Measurements from ENCODE around the gene RNPS1.
"Not testable (repeated sequence)": the region's sequence is repeated elsewhere in the genome, so short reads cannot be mapped to it uniquely, and the experiment has no call there.

Gene RNPS1

GRCh38 chr16:2257726-2258125 is 10.2 kb downstream of the RNPS1 start:
- DNase-seq (ENCODE audit: low read depth): no peak

DNA sequence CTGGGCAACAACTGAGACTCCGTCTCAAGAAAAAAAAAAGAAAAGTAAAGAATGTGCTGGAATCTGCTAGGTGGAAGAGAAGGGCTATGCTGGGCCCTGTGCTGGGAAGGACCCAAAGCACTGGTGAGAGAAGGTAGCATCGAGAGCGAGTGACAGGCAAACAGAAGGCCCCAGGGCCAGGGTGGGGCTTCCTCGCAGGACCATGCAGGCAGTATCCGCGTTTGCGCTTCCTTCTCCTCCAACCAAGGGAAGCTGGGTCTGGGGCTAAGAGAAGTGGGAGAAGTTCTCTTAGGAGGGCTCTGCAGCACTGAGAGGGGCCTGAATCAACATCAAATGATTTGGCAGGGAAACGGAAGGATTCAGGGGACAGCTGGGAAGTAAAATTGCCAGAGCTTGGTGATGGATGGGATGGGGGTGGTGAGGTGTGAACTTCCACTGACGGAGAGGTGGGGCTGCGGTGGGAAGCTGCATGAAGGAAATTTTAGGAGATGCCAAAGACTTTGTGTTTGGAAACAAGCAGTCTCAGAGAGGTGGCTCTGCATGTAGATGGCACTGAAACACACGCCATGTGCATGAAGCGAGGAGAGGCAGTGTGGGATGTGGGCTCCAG is 11.3 kb downstream of the RNPS1 start:
- DNase-seq (ENCODE audit: low read depth): no peak

DNA sequence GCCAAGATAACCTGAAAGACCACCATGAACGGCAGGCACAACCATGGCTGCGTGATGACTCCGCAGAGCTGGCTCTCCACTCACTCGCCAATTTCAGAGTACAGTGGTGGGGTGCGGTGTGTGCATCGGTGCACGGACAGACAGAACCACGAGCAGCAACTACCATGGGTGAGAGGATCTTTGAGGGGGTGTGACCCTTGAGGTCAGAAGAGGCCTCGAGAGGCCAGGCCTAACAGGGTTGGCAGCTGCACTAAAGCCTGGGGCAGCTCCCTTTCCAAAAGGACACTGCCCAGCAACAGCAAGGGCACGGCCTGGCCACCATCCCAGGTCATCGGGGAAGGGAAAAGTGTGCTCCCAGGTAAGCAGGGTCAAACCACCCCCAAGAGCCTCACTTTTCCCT is 14.6 kb downstream of the RNPS1 start:
- no peak for DNase-seq (ENCODE audit: low read depth)

DNA sequence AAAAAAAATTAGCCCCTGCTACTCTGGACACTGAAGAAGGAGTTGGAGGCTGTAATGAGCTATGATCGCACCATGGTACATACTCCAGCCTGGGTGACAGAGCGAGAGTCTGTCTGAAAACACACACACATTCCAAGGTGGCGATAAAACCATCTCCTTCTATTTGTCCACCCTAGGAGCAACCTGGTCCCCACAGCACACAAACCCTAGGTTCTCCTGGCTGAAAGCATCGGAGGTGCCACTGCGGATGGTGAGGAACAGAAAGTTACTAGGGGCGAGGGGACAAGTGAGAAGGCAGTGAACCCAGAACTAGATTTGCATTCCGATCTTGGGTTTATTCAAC is 15.1 kb downstream of the RNPS1 start:
- no peak for DNase-seq (ENCODE audit: low read depth)

GRCh38 chr16:2251296-2252111 is 16.4 kb downstream of the RNPS1 start, which contains the start of gene ECI1:
ECI1 (minus strand) TSS chr16:2251587; CDS start chr16:2251566, 21 bp downstream.
- peak; percentile 96 for DNase-seq (ENCODE audit: low read depth)

- DNase-seq (ENCODE audit: low read depth): no peak
Measured at GRCh38 chr16:2250652-2251295, 17.2 kb downstream of the RNPS1 start.

DNA sequence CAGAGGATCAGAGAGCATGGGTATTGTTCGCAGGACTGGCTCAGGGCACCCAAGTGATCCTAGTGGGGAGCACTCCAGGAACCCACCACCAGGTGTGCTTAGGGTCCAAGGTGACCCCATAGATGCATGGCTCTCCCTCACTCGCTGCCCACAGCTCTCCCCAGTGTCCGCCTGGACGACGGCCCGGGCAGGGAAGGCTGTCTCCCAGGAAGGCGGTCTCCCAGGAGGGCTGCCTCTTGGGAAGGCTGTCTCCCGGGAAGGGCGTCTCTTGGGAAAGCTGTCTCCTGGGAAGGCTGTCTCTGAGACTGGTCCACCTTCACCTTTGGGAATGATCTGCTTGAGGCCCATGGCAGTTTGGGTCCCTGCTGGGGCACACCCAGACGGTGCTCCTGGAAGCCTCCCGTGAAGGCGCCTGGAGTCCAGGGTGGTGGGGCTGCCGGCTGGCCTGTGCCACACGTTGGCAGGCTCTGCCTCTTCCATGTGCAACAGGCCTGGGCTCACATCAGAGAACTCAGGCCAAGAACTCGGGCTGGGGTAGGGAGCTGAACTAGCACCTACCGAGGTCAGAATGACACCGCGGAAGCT is 21.5 kb downstream of the RNPS1 start:
- no peak for DNase-seq (ENCODE audit: low read depth)

DNA sequence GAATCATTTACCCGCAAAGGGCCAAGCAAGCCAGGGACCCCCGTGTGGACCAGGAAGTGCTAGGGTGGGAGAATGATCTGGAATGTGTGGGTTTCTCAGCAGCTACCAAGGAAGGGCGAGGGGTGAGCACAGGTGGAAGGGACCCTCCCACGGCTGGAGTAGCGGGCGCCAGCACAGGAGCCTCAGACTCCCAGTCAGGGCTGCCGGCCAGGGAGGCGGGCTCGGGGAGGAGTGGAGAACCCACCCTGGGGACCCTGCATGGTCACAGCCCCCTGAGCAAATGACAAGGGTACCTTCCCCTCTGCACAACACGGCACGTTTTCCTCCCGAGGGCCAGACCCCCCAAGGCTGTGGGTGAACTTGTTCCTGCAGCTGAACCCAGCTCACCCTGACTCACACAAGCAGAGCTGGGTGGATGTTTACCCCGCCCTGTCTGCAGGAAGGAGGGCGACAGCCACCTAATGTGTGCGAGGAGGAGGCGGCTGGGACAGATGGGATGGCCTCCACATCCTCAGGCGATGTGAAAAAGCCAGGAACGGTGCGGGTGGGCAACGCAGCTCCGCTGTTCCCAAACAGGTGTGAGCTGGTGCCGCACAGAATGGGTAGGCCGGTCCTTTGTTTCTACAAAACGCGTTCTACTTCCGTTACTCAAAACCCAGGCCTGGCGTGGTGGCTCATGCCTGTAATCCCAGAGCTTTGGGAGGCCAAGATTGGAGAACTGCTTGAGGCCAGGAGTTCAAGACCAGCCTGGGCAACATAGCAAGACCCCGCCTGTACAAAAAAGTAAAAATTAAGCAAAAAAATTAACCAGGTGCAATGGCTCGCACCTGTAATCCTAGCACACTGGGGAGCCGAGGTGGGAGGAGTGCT is 22.8 kb downstream of the RNPS1 start:
- no peak for DNase-seq (ENCODE audit: low read depth)

GRCh38 chr16:2244301-2244700 is 23.6 kb downstream of the RNPS1 start:
- no peak for DNase-seq (ENCODE audit: low read depth)

DNA sequence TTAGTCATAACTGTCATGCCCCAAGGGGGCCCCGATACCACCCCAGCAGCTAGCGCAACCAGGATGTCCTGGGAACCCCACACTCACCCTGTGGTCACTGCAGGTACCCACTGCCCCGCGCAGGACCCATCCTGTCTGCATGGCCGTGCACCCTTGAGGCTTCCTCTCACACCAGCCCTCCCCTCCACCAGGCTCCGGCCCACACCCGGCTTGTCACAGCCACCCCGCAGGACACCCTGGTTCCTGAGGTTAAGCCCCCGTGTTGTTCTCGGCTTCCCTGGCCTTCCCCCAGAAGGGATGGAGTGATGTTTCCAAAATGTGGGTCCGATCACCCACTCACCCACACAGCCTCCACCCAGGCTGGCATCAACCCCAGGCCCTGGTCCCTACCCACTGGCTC is 24.1 kb downstream of the RNPS1 start:
- DNase-seq (ENCODE audit: low read depth): no peak

GRCh38 chr16:2243031-2243528 is 24.8 kb downstream of the RNPS1 start:
- no peak for DNase-seq (ENCODE audit: low read depth)

GRCh38 chr16:2242598-2242997 is 25.3 kb downstream of the RNPS1 start:
- DNase-seq (ENCODE audit: low read depth): no peak

- not testable (repeated sequence) for DNase-seq (ENCODE audit: low read depth)
Measured at GRCh38 chr16:2240331-2240730, 27.6 kb downstream of the RNPS1 start.

DNA sequence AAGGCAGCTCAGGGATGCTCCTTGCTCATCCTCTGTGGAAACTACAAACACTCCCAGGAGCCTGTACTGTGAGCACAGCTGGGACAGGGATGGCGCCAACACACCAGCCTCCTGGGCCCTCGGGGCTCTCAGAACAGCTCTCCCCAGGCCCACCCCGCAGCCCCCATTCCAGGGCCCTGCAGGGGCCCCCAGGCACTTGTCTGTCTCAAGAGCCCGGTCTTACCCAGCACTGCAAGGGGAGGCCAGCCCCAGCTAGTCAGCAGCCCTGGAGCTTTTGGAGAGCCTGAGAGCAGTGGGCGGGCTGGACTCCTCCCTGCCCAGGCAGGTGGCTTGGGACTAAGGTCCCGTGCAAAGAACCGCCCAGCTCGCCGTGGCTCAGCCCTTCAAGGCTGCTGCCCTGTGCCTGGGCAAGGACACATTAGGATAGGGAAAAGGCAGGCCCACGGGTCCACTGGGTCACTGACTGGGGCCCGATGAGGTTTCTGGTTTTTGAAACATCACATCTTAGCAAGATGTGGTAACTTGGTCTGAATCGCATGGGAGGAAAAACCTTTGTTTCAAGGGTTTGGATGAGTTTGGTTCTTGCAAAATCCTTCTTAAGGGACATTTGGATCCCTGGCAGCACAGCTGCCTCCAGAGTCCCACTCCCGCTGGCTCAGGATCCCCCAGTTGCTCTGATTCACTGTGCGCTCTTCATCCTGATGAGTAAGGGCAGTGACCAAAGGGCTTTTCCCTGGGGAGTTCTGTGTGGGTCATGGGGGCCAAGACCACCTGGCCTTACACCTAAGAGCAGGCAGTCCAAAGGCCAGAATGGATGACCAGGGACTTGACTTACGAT is 28.9 kb downstream of the RNPS1 start:
- peak; percentile 26 for DNase-seq (ENCODE audit: low read depth)

- DNase-seq (ENCODE audit: low read depth): no peak
Measured at GRCh38 chr16:2238150-2238837, 29.6 kb downstream of the RNPS1 start.

- no peak for DNase-seq (ENCODE audit: low read depth)
Measured at GRCh38 chr16:2237493-2238149, 30.3 kb downstream of the RNPS1 start.

DNA sequence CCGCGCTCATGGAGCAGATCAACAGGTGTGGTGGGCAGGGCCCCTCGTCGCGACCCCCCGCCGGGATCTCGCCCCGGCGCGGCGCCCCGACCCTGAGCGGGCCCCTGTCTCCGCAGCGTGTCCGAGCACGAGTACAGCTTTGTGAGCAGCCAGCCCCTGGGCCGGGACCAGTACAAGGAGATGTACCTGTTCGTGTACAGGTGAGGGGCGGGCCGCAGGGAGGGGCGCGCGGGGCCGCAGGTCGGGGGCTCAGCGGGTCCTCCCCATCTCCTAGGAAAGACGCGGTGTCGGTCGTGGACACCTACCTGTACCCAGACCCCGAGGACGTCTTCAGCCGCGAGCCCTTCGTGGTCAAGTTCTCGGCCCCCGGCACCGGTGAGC is 30.8 kb downstream of the RNPS1 start:
- no peak for DNase-seq (ENCODE audit: low read depth)

DNA sequence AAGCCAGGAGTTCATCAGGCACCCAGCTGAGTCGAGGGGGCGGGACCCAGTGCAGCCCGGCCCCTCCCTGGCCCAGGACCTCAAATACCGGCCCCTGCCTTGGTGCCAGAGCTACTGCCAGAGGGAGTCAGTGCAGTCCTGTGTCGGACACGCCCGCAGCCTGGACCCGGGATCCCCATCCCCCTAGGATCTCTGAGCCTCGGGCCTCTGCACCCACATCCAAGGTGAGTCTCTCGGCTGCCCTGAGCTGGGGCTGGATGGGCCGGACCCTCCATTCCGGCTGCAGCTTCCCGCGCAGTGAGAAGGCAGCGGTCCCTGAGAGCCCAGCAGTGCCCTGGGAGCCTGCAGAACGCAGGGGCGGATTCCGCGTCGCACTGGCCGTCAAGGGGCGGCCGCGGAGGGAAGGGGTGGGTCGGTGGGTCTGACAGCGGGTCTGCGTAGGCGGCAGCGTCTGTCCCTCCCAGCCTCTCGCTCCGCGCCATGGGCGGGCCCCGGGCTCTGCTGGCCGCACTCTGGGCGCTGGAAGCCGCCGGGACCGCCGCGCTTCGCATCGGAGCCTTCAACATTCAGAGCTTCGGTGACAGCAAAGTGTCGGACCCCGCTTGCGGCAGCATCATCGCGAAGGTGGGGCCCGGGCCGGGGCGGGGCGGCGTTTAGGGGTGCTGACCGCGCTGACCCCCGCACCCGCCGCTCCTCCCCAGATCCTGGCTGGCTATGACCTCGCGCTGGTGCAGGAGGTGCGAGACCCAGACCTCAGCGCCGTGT is 31.4 kb downstream of the RNPS1 start, which contains the start of gene DNASE1L2:
TSS of gene DNASE1L2 (plus strand) at position 108 of the 765 bp plus-strand sequence. CDS start at position 481, 373 bp downstream.
- peak; percentile 14 for DNase-seq (ENCODE audit: low read depth)
